ENCODE measurements around the gene WASHC3. TPM values are rescaled to one million over a fixed set of nuclear protein-coding genes. Genes with fewer than 3 reads are reported as not detected.

The WASHC3 gene
- total RNA-seq, 2 donors from 2014 or later = 44.1 to 52.6 TPM

Other genes starting within 250 kb of the WASHC3 start
- 10 to 100 TPM; 25.3 to 32.6 TPM for gene GNPTAB, start 231.0 kb downstream of the WASHC3 start, total RNA-seq
- 10 to 100 TPM in 1 of 2 donors, 1 to 10 TPM in 1; 3.9 to 12.7 TPM for gene DRAM1, start 184.4 kb downstream of the WASHC3 start, total RNA-seq
- gene NUP37, start 58.1 kb upstream of the WASHC3 start, total RNA-seq = 10 to 100 TPM in 1 of 2 donors, 1 to 10 TPM in 1; 8.1 to 15.4 TPM
- 1 to 10 TPM in 1 of 2 donors, under 1 TPM in 1; 0.28 to 2.2 TPM for gene PARPBP, start 58.2 kb upstream of the WASHC3 start, total RNA-seq
- gene PMCH, start 135.8 kb upstream of the WASHC3 start, total RNA-seq = not detected